ENCODE measurements around the gene NUDT6. TPM values are rescaled to one million over a fixed set of nuclear protein-coding genes. Genes with fewer than 3 reads are reported as not detected.
"Not testable (repeated sequence)": the region's sequence is repeated elsewhere in the genome, so short reads cannot be mapped to it uniquely, and the experiment has no call there.

Gene NUDT6
- total and polyA plus RNA-seq, 2 donors from 2014 or later: 10.1 to 32.4 TPM

GRCh38 chr4:122854447-122855352 lies 67.7 kb downstream of the NUDT6 start:
- H3K4me1 ChIP-seq (ENCODE audit: control insufficient read depth in 2 of 3, insufficient read depth in 2 of 3, low read depth in 1 of 3, low read length in 3 of 3): peaks cover 0 to 3% (median 0%) of the 10 kb centered on the region in 3 donors
- intact Hi-C loops (cut with DNase I): no loop called here
- FAIRE-seq (no peak), DNase-seq (peak in 4 of 5 donors; percentile 36 to 75 (median 57))
- H3K27me3 ChIP-seq (ENCODE audit: control insufficient read depth, insufficient read depth, low read length): no peaks in the 10 kb centered on the region
- H3K9ac ChIP-seq (ENCODE audit: low read length in 3 of 3): peak overlapping the region in 2 of 3 donors; percentile 13 to 27
- H3K36me3 ChIP-seq (ENCODE audit: control insufficient read depth in 2 of 3, insufficient read depth in 3 of 3, low read length in 3 of 3): no peaks in the 10 kb centered on the region
- no peaks in the 10 kb centered on the region for H3K9me3 ChIP-seq (ENCODE audit: control insufficient read depth in 2 of 3, insufficient read depth in 1 of 3, low read length in 3 of 3)
- peak overlapping the region; percentile 8 to 59 (median 47) for H3K4me3 ChIP-seq (ENCODE audit: low read length in 3 of 3)
- TF ChIP-seq CTCF (IDR thresholded peaks at IDR 0.05; ENCODE audit: borderline replicate concordance, extremely low read depth, insufficient read depth): no peak
- H3K27ac ChIP-seq (ENCODE audit: low read depth in 2 of 2, low read length in 2 of 2): peak overlapping the region; percentile 26 to 59

DNA sequence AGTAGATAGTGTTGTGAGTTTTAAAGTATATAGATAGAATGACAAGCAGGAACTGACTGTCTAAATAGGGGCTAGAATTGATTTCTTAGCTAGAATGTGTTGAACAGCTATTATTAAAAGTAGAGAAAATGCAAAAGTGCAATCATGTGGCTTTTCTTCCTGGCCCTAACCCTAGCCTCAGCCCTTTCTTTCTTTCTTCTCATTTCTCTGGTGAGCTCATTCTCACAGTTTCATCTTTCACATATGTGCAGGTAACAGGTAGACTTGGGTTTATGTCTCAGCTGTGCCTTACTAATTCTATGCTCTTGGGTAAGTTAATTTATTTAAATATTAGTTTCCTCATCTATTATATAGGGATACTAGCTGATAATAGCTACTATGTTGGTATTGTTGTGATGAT lies 70.8 kb downstream of the NUDT6 start:
- TF ChIP-seq CTCF (IDR thresholded peaks at IDR 0.05; ENCODE audit: borderline replicate concordance, extremely low read depth, insufficient read depth): no peak
- no peak overlapping the region for H3K4me3 ChIP-seq (ENCODE audit: low read length in 3 of 3)
- H3K4me1 ChIP-seq (ENCODE audit: control insufficient read depth in 2 of 3, insufficient read depth in 2 of 3, low read depth in 1 of 3, low read length in 3 of 3): peaks cover 0 to 3% (median 0%) of the 10 kb centered on the region in 3 donors
- DNase-seq (no peak), FAIRE-seq (no peak)
- H3K9me3 ChIP-seq (ENCODE audit: control insufficient read depth in 2 of 3, insufficient read depth in 1 of 3, low read length in 3 of 3): no peaks in the 10 kb centered on the region
- H3K9ac ChIP-seq (ENCODE audit: low read length in 3 of 3): no peak overlapping the region
- intact Hi-C loops (cut with DNase I): no loop called here
- no peak overlapping the region for H3K27ac ChIP-seq (ENCODE audit: low read depth in 2 of 2, low read length in 2 of 2)
- no peaks in the 10 kb centered on the region for H3K27me3 ChIP-seq (ENCODE audit: control insufficient read depth, insufficient read depth, low read length)
- no peaks in the 10 kb centered on the region for H3K36me3 ChIP-seq (ENCODE audit: control insufficient read depth in 2 of 3, insufficient read depth in 3 of 3, low read length in 3 of 3)

- H3K27ac ChIP-seq (ENCODE audit: low read depth in 2 of 2, low read length in 2 of 2); H3K4me3 ChIP-seq (ENCODE audit: low read length in 3 of 3); H3K9me3 ChIP-seq (ENCODE audit: control insufficient read depth in 2 of 3, insufficient read depth in 1 of 3, low read length in 3 of 3); H3K9ac ChIP-seq (ENCODE audit: low read length in 3 of 3); FAIRE-seq; intact Hi-C loops (cut with DNase I); H3K27me3 ChIP-seq (ENCODE audit: control insufficient read depth, insufficient read depth, low read length); H3K36me3 ChIP-seq (ENCODE audit: control insufficient read depth in 2 of 3, insufficient read depth in 3 of 3, low read length in 3 of 3); DNase-seq; H3K4me1 ChIP-seq (ENCODE audit: control insufficient read depth in 2 of 3, insufficient read depth in 2 of 3, low read depth in 1 of 3, low read length in 3 of 3): not testable (repeated sequence)
These were observed 72.6 kb downstream of the NUDT6 start for GRCh38 chr4:122849789-122850188.

- no peak overlapping the region for H3K4me3 ChIP-seq (ENCODE audit: low read length in 3 of 3)
- FAIRE-seq (no peak), DNase-seq (no peak)
- no peak overlapping the region for H3K27ac ChIP-seq (ENCODE audit: low read depth in 2 of 2, low read length in 2 of 2)
- no peak overlapping the region for H3K9ac ChIP-seq (ENCODE audit: low read length in 3 of 3)
- TF ChIP-seq CTCF (IDR thresholded peaks at IDR 0.05; ENCODE audit: borderline replicate concordance, extremely low read depth, insufficient read depth): no peak
- no peaks in the 10 kb centered on the region for H3K36me3 ChIP-seq (ENCODE audit: control insufficient read depth in 2 of 3, insufficient read depth in 3 of 3, low read length in 3 of 3)
- no peaks in the 10 kb centered on the region for H3K4me1 ChIP-seq (ENCODE audit: control insufficient read depth in 2 of 3, insufficient read depth in 2 of 3, low read depth in 1 of 3, low read length in 3 of 3)
- H3K27me3 ChIP-seq (ENCODE audit: control insufficient read depth, insufficient read depth, low read length): no peaks in the 10 kb centered on the region
- H3K9me3 ChIP-seq (ENCODE audit: control insufficient read depth in 2 of 3, insufficient read depth in 1 of 3, low read length in 3 of 3): no peaks in the 10 kb centered on the region
- intact Hi-C loops (cut with DNase I): no loop called here
These were observed 74.5 kb downstream of the NUDT6 start for GRCh38 chr4:122847931-122848330.

Measured in kidney (tissue), 14 donors.